H1 (cell line): Measurements from ENCODE around the gene LYSMD3. TPM values are rescaled to one million over a fixed set of nuclear protein-coding genes. Genes with fewer than 3 reads are reported as not detected.

ENCODE experiments used
- CTCF ChIA-PET: fragments of 300-600 bp; sonication (Branson Sonifier 250); formaldehyde crosslinking; loops from one replicate; lab custom pipeline; 2021; ENCODE audit not compliant: partially characterized antibody; lab: Charles Lee
- POLR2A ChIA-PET: fragments of 300-600 bp; sonication (Branson Sonifier 250); formaldehyde crosslinking; loops from one replicate; lab custom pipeline; 2021; ENCODE audit warnings: inconsistent platforms; ENCODE audit not compliant: partially characterized antibody; lab: Charles Lee
- DNase-seq, 2 experiments: peaks; one replicate each; pipeline versions ENCODE4 v3.0.0 to v3.0.0-alpha.2; 2010 to 2022; ENCODE audit warnings: low spot score in 2 of 2, low read depth in 1 of 2, mixed read lengths in 1 of 2
- FAIRE-seq: peaks from 2 replicates; lab custom pipeline; 2011; peaks lifted over from hg19 to GRCh38; lab: Jason Lieb, UNC
- H2AFZ ChIP-seq: 2 replicates; pipeline ENCODE4 v1.8.1; 2012; ENCODE audit warnings: low read length, inconsistent platforms
- H2AK5ac ChIP-seq: 2 replicates; pipeline ENCODE4 v1.6.1; 2013; ENCODE audit warnings: low read depth, low read length
- H2BK120ac ChIP-seq: replicated peaks from 2 replicates; pipeline ENCODE3; 2013; ENCODE audit warnings: low read depth, low read length, inconsistent platforms
- H2BK12ac ChIP-seq: 2 replicates; pipeline ENCODE4 v1.6.1; 2013; ENCODE audit warnings: low read depth, low read length
- H2BK15ac ChIP-seq: 2 replicates; pipeline ENCODE4 v1.6.1; 2013; ENCODE audit warnings: low read length
- H2BK20ac ChIP-seq: 2 replicates; pipeline ENCODE4 v1.6.1; 2013; ENCODE audit warnings: low read length
- H2BK5ac ChIP-seq: 2 replicates; pipeline ENCODE4 v1.6.1; 2013; ENCODE audit warnings: low read depth, low read length
- H3K14ac ChIP-seq: 2 replicates; pipeline ENCODE4 v1.6.1; 2013; ENCODE audit warnings: inconsistent platforms; ENCODE audit not compliant: insufficient read length
- H3K18ac ChIP-seq: 2 replicates; pipeline ENCODE4 v1.6.1; 2013; ENCODE audit warnings: low read length; ENCODE audit errors: extremely low read depth
- H3K23ac ChIP-seq: 2 replicates; pipeline ENCODE4 v1.6.1; 2013; ENCODE audit warnings: inconsistent platforms; ENCODE audit not compliant: insufficient read length
- H3K23me2 ChIP-seq: 2 replicates; pipeline ENCODE4 v1.6.1; 2013; ENCODE audit warnings: low read depth, low read length
- H3K27ac ChIP-seq: 2 replicates; pipeline ENCODE4 v1.6.1; 2011; ENCODE audit warnings: low read depth, low read length, inconsistent platforms
- H3K27me3 ChIP-seq, 4 experiments: replicated peaks in 1 of 4; 1 replicate in 1 of 4; 2 replicates in 3 of 4; pipeline versions ENCODE4 v1.6.1 to v1.8.1; 2011 to 2013; ENCODE audit warnings: low read length in 3 of 4, mild to moderate bottlenecking in 3 of 4, inconsistent platforms in 2 of 4, mixed read lengths in 2 of 4, moderate library complexity in 1 of 4; ENCODE audit not compliant: control insufficient read depth in 3 of 4, insufficient read depth in 3 of 4; ENCODE audit errors: extremely low read depth in 1 of 4
- H3K36me3 ChIP-seq, 4 experiments: 2 replicates each; pipeline versions ENCODE4 v1.6.1 to v1.8.1; 2011 to 2013; ENCODE audit warnings: mild to moderate bottlenecking in 4 of 4, low read length in 3 of 4, moderate library complexity in 2 of 4, control low read depth in 1 of 4, inconsistent platforms in 1 of 4; ENCODE audit not compliant: insufficient read depth in 4 of 4, control insufficient read depth in 2 of 4
- H3K4ac ChIP-seq: replicated peaks from 2 replicates; pipeline ENCODE3; 2013; ENCODE audit warnings: low read length, low read depth, mixed read lengths, inconsistent platforms; ENCODE audit not compliant: insufficient read length
- H3K4me1 ChIP-seq, 4 experiments: replicated peaks in 1 of 4; 1 replicate in 1 of 4; 2 replicates in 3 of 4; pipeline versions ENCODE4 v1.6.1 to v1.8.1; 2011 to 2013; ENCODE audit warnings: low read length in 3 of 4, inconsistent platforms in 2 of 4, mixed read lengths in 1 of 4; ENCODE audit not compliant: insufficient read depth in 4 of 4, control insufficient read depth in 3 of 4
- H3K4me2 ChIP-seq, 2 experiments: 2 replicates each; pipeline versions ENCODE4 v1.6.1 to v1.8.1; 2011 to 2013; ENCODE audit warnings: low read depth in 2 of 2, low read length in 2 of 2, control low read depth in 1 of 2, inconsistent platforms in 1 of 2, mild to moderate bottlenecking in 1 of 2; ENCODE audit not compliant: insufficient read depth in 1 of 2
- H3K4me3 ChIP-seq, 4 experiments: fragments of 200-600, 300-600 bp in 1 of 4; sonication (generic), shearing (Covaris generic), sonication (Bioruptor Twin) in 1 of 4; 2 replicates each; pipeline versions ENCODE4 v1.5.1 to v1.8.1; 2011 to 2016; ENCODE audit warnings: low read length in 4 of 4, low read depth in 3 of 4, control low read depth in 2 of 4, inconsistent platforms in 2 of 4, mild to moderate bottlenecking in 2 of 4, mixed read lengths in 1 of 4, moderate library complexity in 1 of 4; ENCODE audit not compliant: insufficient read depth in 2 of 4; ENCODE audit errors: extremely low read depth in 1 of 4
- H3K56ac ChIP-seq: replicated peaks from 2 replicates; pipeline ENCODE3; 2013; ENCODE audit warnings: low read depth, mild to moderate bottlenecking, mixed read lengths, low read length, inconsistent platforms; ENCODE audit not compliant: insufficient read length
- H3K79me1 ChIP-seq: 2 replicates; pipeline ENCODE4 v1.6.1; 2013; ENCODE audit warnings: low read depth, low read length, control low read depth
- H3K79me2 ChIP-seq, 2 experiments: 2 replicates each; pipeline versions ENCODE4 v1.6.1 to v1.8.1; 2012 to 2013; ENCODE audit warnings: low read length in 2 of 2, mild to moderate bottlenecking in 2 of 2, inconsistent platforms in 1 of 2; ENCODE audit not compliant: insufficient read depth in 2 of 2, control insufficient read depth in 1 of 2
- H3K9ac ChIP-seq, 4 experiments: replicated peaks in 1 of 4; 1 replicate in 1 of 4; 2 replicates in 3 of 4; pipeline versions ENCODE4 v1.6.1 to v1.8.1; 2011 to 2013; ENCODE audit warnings: low read depth in 3 of 4, low read length in 3 of 4, control low read depth in 2 of 4, mild to moderate bottlenecking in 2 of 4, moderate library complexity in 2 of 4, inconsistent platforms in 1 of 4; ENCODE audit errors: extremely low read depth in 1 of 4
- H3K9me3 ChIP-seq, 2 experiments: 2 replicates each; pipeline versions ENCODE4 v1.6.1 to v1.8.1; 2012 to 2013; ENCODE audit warnings: mild to moderate bottlenecking in 2 of 2, moderate library complexity in 2 of 2, control low read depth in 1 of 2, inconsistent platforms in 1 of 2, low read depth in 1 of 2, low read length in 1 of 2, mixed read lengths in 1 of 2; ENCODE audit not compliant: insufficient read depth in 2 of 2
- H4K20me1 ChIP-seq, 2 experiments: replicated peaks in 1 of 2; 2 replicates each; pipeline versions ENCODE3 to v1.8.1; 2011 to 2013; ENCODE audit warnings: inconsistent platforms in 2 of 2, low read length in 2 of 2, mild to moderate bottlenecking in 1 of 2; ENCODE audit not compliant: insufficient read depth in 2 of 2, control insufficient read depth in 1 of 2
- H4K5ac ChIP-seq: 2 replicates; pipeline ENCODE4 v1.6.1; 2013; ENCODE audit warnings: low read length, low read depth, mixed read lengths, inconsistent platforms; ENCODE audit not compliant: insufficient read length
- H4K8ac ChIP-seq: 2 replicates; pipeline ENCODE4 v1.8.0; 2013; ENCODE audit warnings: mild to moderate bottlenecking, moderate library complexity, low read length, inconsistent platforms; ENCODE audit not compliant: insufficient read depth; ENCODE audit errors: extremely low read depth
- H4K91ac ChIP-seq: replicated peaks from 2 replicates; pipeline ENCODE3; 2013; ENCODE audit warnings: low read length, mixed read lengths, inconsistent platforms; ENCODE audit not compliant: insufficient read length
- CTBP2 ChIP-seq: IDR thresholded peaks from 2 replicates; pipeline ENCODE4 v1.7.0; 2011; ENCODE audit warnings: borderline replicate concordance, mild to moderate bottlenecking, moderate library complexity, mixed read lengths, low read length; ENCODE audit not compliant: insufficient read depth, insufficient read length
- PHF8 ChIP-seq: fragments of 200-600 bp; sonication (generic); conservative IDR thresholded peaks from 2 replicates; pipeline ENCODE4 v1.7.1; 2012; ENCODE audit warnings: low read depth, mild to moderate bottlenecking, inconsistent platforms, low read length, moderate library complexity
- POLR2AphosphoS5 ChIP-seq: IDR thresholded peaks from 2 replicates; pipeline ENCODE4 v1.6.1; 2011; ENCODE audit warnings: low read depth, low read length
- SIRT6 ChIP-seq: IDR thresholded peaks from one replicate; pipeline ENCODE4 v1.7.1; 2012; ENCODE audit warnings: low read length, inconsistent platforms
- SP1 ChIP-seq: IDR thresholded peaks from 2 replicates; pipeline ENCODE4 v1.6.1; 2011; ENCODE audit warnings: low read depth, low read length
- TAF7 ChIP-seq: optimal IDR thresholded peaks from 2 replicates; pipeline ENCODE3; 2011; ENCODE audit warnings: low read depth, mild to moderate bottlenecking, inconsistent platforms, low read length, moderate library complexity, borderline replicate concordance
- WGBS, 2 experiments: shearing (Covaris generic) in 1 of 2; methylation state at CpG; one replicate each; pipeline versions ENCODE4 v1.1.6 to v1.1.7; 2013 to 2015; ENCODE audit warnings: low lambda C conversion rate in 2 of 2, mixed read lengths in 2 of 2, inconsistent platforms in 1 of 2, low coverage in 1 of 2, missing lambda C conversion rate in 1 of 2; ENCODE audit not compliant: insufficient replicate concordance in 2 of 2, insufficient coverage in 1 of 2, insufficient read length in 1 of 2; ENCODE audit errors: extremely low coverage in 1 of 2, missing lambda C conversion rate in 1 of 2; 5-methylcytosine and 5-hydroxymethylcytosine counted together
- polyA plus RNA-seq, 7 experiments: library from polyadenylated mRNA; depleted of rRNA in 3 of 7; stranded (reverse) in 5 of 7; unstranded in 2 of 7; fragments of >200 nt in 5 of 7; fragments of 200-250 nt in 2 of 7; gene quantifications; 1 replicate in 5 of 7; 2 replicates in 1 of 7; 4 replicates in 1 of 7; pipeline versions ENCODE4 v1.2.1 to v1.2.3, GENCODE V29; 2011 to 2013; ENCODE audit warnings: missing spikeins in 2 of 7, mixed read lengths in 2 of 7
- total RNA-seq: library from RNA; stranded (reverse); fragmentation: NEBNext Ultra II Directional; extraction: Animal tissue kit (Norgen Biotek cat#: 25700); gene quantifications from 2 replicates; pipeline ENCODE4 v1.2.1, GENCODE V29; 2021
- TF ChIP-seq, protein P1 (sequence below): IDR thresholded peaks from 2 replicates; pipeline ENCODE4 v1.6.1; 2012; ENCODE audit warnings: inconsistent platforms

The LYSMD3 gene
- total and polyA plus RNA-seq, 2 of the 8 experiments (the other 6 are each of a cell fraction or from before 2014, with no cell fraction given) = 3.7 to 14.9 TPM

DNA sequence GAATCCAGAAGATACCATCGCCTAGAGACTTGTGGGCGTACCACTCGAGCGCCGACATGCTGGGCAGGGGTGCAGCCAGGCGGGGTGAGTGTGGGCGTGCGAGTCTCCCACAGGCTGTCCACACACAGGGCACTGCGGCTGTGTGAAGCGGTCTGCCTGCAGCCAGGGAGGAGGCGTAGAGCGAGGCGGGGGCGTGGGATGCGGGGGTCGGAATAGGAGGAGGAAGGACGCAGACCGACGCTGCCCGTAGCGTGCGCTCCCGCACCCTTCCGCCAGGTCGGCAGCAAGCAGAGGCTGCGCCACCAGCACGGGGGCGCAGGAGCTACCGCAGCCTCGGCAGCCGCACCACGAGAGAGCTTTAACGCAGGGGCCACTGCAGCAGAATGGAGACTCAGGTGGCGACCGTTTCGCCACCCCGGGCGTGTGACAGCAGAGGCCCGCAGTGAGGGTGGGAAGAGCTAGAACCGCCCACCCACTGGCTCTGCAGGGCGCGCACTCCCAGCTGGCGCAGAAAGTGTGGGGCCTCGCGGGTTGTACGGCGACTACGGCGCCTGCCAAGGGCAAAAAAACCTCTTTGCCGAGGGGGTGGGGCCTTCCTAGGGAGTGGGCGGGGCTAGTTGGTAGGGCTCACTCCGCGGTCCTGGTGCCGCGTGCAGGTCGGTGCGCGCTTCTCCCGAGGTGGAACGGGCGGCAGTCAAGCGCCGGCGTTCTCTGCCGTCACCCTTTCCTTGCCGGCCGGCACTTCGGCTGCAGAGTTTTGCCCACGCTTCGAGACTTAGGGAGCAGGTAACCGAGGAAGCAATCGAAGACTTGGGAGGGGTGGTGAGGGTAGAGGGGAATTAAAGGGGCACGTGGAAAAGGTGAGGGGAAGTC is 54.9 kb downstream of the LYSMD3 start, which contains the start of the genes MBLAC2 and POLR3G:
Gene MBLAC2, minus strand, starts transcription at position 537 of the 873 bp plus-strand sequence. Its CDS starts 479 bp downstream, at position 58.
Gene POLR3G, plus strand, starts transcription at position 630 of the 873 bp plus-strand sequence. CDS start 10,704 bp downstream, outside the sequence.
- H3K4me1 ChIP-seq = peaks cover 3 to 22% (median 11%) of the 10 kb centered on the region in 4 experiments; a peak in 6 of 7 replicates
- no peak within 1 kb of the TSS for H3K14ac ChIP-seq
- POLR2A ChIA-PET = interaction anchor here (0.7 to 2.9 kb wide), 8 partner anchors 8 to 87 kb away, joined by 3 to 9 read pairs (median 5); partner anchors contain the start of genes ADGRV1 and CETN3
- TF ChIP-seq PHF8 (peak; percentile 80), CTBP2 (no peak), TAF7 (peak; percentile 84), SP1 (peak; percentile 45), SIRT6 (no peak), POLR2AphosphoS5 (peak; percentile 78)
- TF ChIP-seq, protein P1, sequence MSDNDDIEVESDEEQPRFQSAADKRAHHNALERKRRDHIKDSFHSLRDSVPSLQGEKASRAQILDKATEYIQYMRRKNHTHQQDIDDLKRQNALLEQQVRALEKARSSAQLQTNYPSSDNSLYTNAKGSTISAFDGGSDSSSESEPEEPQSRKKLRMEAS = peak; percentile 88

More for the DNA sequence above, 54.9 kb downstream of the LYSMD3 start, which contains the start of the genes MBLAC2 and POLR3G:
- Histone ChIP-seq H3K4me2 (peak within 1 kb of the TSS; percentile 90 to 92), H3K9ac (peak within 1 kb of the TSS in 3 of 4 experiments; percentile 78 to 81 (median 79); a peak in 6 of 7 replicates), H2BK12ac (peak within 1 kb of the TSS; percentile 82), H2AK5ac (no peak within 1 kb of the TSS), H3K27me3 (no peaks in the 10 kb centered on the region), H3K79me2 (peaks cover 9 to 53% of the 10 kb centered on the region in 2 experiments; a peak in 3 of 4 replicates), H4K20me1 (no peaks in the 10 kb centered on the region), H3K18ac (peak within 1 kb of the TSS; percentile 95), H3K56ac (peak within 1 kb of the TSS; percentile 82), H3K9me3 (no peaks in the 10 kb centered on the region), H3K4ac (peak within 1 kb of the TSS; percentile 48), H2BK15ac (peak within 1 kb of the TSS; percentile 93; the same call in 1 of the 2 replicates), H2BK20ac (no peak within 1 kb of the TSS), H2AFZ (peak within 1 kb of the TSS; percentile 93), H3K23ac (no peak within 1 kb of the TSS), H2BK120ac (no peak within 1 kb of the TSS), H3K79me1 (no peaks in the 10 kb centered on the region; the same call in 1 of the 2 replicates), H3K36me3 (peaks cover 0 to 5% (median 0%) of the 10 kb centered on the region in 4 experiments; a peak in 1 of 8 replicates), H3K23me2 (peaks cover 24% of the 10 kb centered on the region), H2BK5ac (peak within 1 kb of the TSS; percentile 87), H4K91ac (peak within 1 kb of the TSS; percentile 83), H4K8ac (peak within 1 kb of the TSS; percentile 97), H3K4me3 (peak within 1 kb of the TSS; percentile 58 to 91 (median 86)), H4K5ac (peak within 1 kb of the TSS; percentile 73), H3K27ac (peak within 1 kb of the TSS; percentile 62; the same call in 1 of the 2 replicates)
- CTCF ChIA-PET = interaction anchor here (0.5 to 1.7 kb wide), 9 partner anchors 8 to 1778 kb away, joined by 3 to 6 read pairs (median 4); no protein-coding TSS in a partner anchor
- DNase-seq (peak; percentile 84 to 97), FAIRE-seq (no peak)
- 1% methylated on average over 58 of the region's 73 CpGs; no CpG with 5 or more reads in 1 of the 2 experiments for WGBS, 2 experiments
